Mammary microvascular endothelial cell (primary cell): ENCODE results near the gene LUM. TPM values are rescaled to one million over a fixed set of nuclear protein-coding genes. Genes with fewer than 3 reads are reported as not detected.

ENCODE experiments used
- total RNA-seq: library from RNA; depleted of rRNA; stranded (reverse); fragments of >200 nt; gene quantifications from 2 replicates; pipeline ENCODE4 v1.2.3, GENCODE V29; 2015

The LUM gene
- total RNA-seq, result not detected in 2 replicates

GRCh38 chr12:91111366-91112325 lies at the start of gene LUM:
Gene LUM, minus strand, starts transcription at chr12:91111494. Its CDS starts 2,515 bp downstream, at chr12:91108979.

GRCh38 chr12:91057368-91058165 lies 53.7 kb downstream of the LUM start, which contains the start of gene KERA:
Gene KERA, minus strand, starts transcription at chr12:91058024. Its CDS starts 1,743 bp downstream, at chr12:91056281.

Other genes with a start within 250 kb of the LUM start
- not detected in 2 replicates for gene CCER1, start 156.3 kb downstream of the LUM start, total RNA-seq
- gene EPYC, start 106.5 kb downstream of the LUM start, total RNA-seq, result not detected in 2 replicates
- gene KERA, start 53.5 kb downstream of the LUM start, total RNA-seq, result not detected in 2 replicates
- gene DCN, start 71.3 kb upstream of the LUM start, total RNA-seq, result 0.44 TPM in 1 of 2 replicates, not detected in the other